H1 (cell line): Measurements from ENCODE around the gene TVP23A.

ENCODE experiments used
- E2F6 ChIP-seq: IDR thresholded peaks from 2 replicates; pipeline ENCODE4 v1.6.1; 2012; ENCODE audit warnings: inconsistent platforms
- EP300 ChIP-seq, 2 experiments: IDR thresholded peaks; 1 replicate in 1 of 2; 2 replicates in 1 of 2; pipeline ENCODE4 v1.6.1; 2011 to 2012; ENCODE audit warnings: low read depth in 2 of 2, low read length in 2 of 2, mild to moderate bottlenecking in 2 of 2, borderline replicate concordance in 1 of 2, inconsistent platforms in 1 of 2, moderate library complexity in 1 of 2
- JUN ChIP-seq: IDR thresholded peaks from 2 replicates; pipeline ENCODE4 v1.6.1; 2011; ENCODE audit warnings: low read depth, mild to moderate bottlenecking, improper control_type of control experiment, low read length
- POLR2A ChIP-seq, 2 experiments: IDR thresholded peaks; 1 replicate in 1 of 2; 2 replicates in 1 of 2; pipeline ENCODE4 v1.6.1; 2011; ENCODE audit warnings: low read depth in 2 of 2, low read length in 2 of 2, mild to moderate bottlenecking in 2 of 2; ENCODE audit errors: control extremely low read depth in 1 of 2
- POLR2AphosphoS5 ChIP-seq: IDR thresholded peaks from 2 replicates; pipeline ENCODE4 v1.6.1; 2011; ENCODE audit warnings: low read depth, low read length

DNA sequence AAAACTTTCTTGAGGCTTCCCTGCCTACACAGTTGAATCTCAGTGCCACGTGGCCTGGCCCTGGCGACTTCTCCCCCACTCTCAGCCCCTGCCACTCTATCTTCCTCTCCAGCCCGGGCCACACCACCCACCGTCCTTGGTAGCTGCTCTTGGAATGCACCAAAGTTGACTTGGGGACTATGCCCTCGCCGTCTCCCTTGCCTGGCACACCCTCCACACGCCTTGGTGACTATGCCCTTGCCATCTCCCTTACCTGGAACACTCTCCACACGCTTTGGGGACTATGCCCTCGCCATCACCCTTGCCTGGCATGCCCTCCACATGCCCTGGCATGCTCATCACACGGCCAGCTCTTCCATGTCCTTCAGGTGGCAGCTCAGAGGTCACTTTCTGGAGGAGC, 15.5 kb upstream of the TVP23A start:
- no peak for TF ChIP-seq POLR2A (IDR thresholded peaks at IDR 0.05; ENCODE audit: control extremely low read depth in 1 of 2, low read depth in 2 of 2, low read length in 2 of 2)
- TF ChIP-seq EP300 (IDR thresholded peaks at IDR 0.05; ENCODE audit: borderline replicate concordance in 1 of 2, low read depth in 2 of 2, low read length in 2 of 2) = no peak
- TF ChIP-seq E2F6 = no peak
- no peak for TF ChIP-seq POLR2AphosphoS5
- no peak for TF ChIP-seq JUN
